Measurements from ENCODE around the gene CDC45.

The CDC45 gene

DNA sequence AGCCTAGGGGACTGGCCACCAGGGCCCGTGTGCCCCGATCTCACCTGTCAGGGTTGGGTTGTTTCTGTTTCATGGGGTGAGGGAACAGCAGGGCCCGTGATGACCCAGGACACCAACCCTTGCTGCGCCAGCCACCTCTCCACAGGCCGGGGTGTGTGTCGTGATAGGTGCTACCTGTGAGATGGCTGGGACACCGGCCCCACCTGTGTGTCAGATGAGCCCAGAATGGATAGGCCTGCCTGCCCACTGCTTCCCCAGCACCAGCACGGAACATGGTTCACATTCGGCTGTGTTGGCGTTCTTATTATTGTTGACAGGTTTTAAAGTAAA lies 37.4 kb downstream of the CDC45 start:
- in situ Hi-C loops (cut with MboI; ENCODE audit: low sequenced_read_pairs, unreplicated experiment), result no loop called here
- TF ChIP-seq, protein P1, sequence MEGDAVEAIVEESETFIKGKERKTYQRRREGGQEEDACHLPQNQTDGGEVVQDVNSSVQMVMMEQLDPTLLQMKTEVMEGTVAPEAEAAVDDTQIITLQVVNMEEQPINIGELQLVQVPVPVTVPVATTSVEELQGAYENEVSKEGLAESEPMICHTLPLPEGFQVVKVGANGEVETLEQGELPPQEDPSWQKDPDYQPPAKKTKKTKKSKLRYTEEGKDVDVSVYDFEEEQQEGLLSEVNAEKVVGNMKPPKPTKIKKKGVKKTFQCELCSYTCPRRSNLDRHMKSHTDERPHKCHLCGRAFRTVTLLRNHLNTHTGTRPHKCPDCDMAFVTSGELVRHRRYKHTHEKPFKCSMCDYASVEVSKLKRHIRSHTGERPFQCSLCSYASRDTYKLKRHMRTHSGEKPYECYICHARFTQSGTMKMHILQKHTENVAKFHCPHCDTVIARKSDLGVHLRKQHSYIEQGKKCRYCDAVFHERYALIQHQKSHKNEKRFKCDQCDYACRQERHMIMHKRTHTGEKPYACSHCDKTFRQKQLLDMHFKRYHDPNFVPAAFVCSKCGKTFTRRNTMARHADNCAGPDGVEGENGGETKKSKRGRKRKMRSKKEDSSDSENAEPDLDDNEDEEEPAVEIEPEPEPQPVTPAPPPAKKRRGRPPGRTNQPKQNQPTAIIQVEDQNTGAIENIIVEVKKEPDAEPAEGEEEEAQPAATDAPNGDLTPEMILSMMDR (IDR thresholded peaks at IDR 0.05; ENCODE audit: borderline replicate concordance, control extremely low read depth, extremely low read depth, insufficient read depth, missing control alignments), result no peak

DNA sequence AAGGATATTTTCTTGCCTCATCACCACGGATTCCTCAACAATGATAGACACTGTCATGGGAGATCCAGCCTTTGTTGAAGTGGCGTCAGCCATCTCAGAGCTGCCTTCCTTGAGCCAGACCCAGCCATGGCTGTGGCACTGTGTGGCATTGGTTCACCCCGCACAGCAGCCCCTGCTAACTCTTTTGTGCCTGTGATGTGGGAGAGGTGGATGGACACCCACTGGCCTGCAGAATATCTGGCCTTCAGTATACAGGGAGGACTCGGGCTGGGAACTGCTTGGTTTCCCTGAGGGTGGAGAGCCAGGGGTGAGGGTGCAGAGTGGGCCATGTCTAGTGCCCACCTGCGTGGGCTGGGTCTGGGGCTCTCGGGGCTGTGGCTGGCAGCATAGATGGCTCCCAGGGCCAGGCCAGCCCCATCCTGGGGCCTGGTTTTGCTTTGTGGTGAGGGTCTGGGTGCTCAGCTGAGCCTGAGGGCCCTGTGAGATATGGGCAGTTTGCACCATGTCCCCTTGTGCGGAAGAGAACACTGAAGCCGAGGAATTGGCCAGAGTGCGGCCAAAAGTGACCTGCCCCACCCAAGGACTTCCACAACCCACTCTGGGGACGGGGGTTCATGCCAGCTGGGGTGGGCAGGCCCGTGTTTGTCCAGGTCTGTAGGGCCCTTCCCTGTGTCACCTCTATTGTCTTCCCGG lies 38.3 kb downstream of the CDC45 start:
- DNase-seq (ENCODE audit: low spot score), result no peak
- TF ChIP-seq, protein P1 (IDR thresholded peaks at IDR 0.05; ENCODE audit: borderline replicate concordance, control extremely low read depth, extremely low read depth, insufficient read depth, missing control alignments), result no peak
- in situ Hi-C loops (cut with MboI; ENCODE audit: low sequenced_read_pairs, unreplicated experiment), result no loop called here

More for the DNA sequence above, 37.4 kb downstream of the CDC45 start:
- DNase-seq (ENCODE audit: low spot score), result no peak

DNA sequence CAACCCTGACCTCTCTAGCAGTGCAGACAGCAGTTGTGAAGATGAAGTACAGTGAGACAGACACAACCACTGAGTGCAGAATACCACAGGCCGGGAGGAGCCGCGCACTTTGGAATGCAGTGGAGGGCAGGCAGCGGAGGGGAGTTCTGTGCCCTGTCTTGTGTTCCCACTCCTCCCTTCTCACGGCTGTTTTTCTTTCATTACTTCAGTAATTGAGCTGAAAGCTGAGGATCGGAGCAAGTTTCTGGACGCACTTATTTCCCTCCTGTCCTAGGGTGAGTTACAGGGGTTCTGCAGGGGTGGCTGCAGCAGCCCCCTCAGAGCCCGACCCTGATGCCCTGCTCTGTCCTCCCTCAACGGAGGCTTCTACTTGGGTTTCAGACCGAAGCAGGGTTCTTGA lies 38.9 kb downstream of the CDC45 start:
- DNase-seq (ENCODE audit: low spot score), result no peak
- in situ Hi-C loops (cut with MboI; ENCODE audit: low sequenced_read_pairs, unreplicated experiment), result no loop called here
- TF ChIP-seq, protein P1 (IDR thresholded peaks at IDR 0.05; ENCODE audit: borderline replicate concordance, control extremely low read depth, extremely low read depth, insufficient read depth, missing control alignments), result no peak

DNA sequence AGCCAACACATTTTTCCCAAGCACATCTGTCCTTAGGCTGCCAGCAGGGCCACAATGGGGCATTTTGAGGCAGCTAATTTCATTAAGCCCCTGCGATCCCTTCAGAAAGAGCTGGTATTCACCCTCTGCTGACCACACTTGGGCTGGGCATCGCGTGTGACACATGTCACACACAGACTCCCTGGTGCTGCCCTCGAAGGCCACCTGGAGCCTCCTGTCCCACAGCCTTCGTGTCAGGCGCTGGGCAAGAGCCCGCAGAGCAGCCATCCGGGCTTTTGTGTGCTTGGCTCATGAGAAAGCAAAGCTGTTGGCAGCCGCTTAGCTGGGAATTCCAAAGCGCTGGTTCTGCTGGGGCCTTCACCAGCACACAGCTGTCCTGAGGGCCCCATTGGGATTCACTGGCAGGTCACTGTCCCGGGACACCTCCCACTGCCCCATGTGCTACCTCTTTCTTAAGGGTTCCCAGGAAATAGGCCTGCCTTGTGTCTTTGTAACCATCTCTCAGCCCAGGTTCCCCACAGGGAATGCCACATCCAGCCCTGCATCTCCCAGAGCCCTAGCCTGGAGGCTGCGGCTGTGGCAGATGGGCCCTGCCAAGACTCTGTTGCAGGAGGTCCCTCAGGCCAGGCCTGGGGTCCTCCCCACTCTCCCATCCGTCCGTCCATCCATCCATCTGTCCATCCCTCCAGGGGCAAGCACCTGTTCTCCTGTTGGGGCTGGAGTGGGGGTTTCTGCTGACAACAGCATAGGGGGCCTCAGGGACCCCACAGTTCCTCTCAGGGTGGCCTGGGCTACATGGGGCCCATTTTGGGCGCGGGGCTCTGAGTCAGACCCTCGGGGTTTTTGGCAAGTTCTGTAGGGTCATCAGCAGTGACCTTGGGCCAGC lies 39.6 kb downstream of the CDC45 start:
- DNase-seq (ENCODE audit: low spot score), result no peak
- TF ChIP-seq, protein P1 (IDR thresholded peaks at IDR 0.05; ENCODE audit: borderline replicate concordance, control extremely low read depth, extremely low read depth, insufficient read depth, missing control alignments), result no peak
- in situ Hi-C loops (cut with MboI; ENCODE audit: low sequenced_read_pairs, unreplicated experiment), result no loop called here

DNA sequence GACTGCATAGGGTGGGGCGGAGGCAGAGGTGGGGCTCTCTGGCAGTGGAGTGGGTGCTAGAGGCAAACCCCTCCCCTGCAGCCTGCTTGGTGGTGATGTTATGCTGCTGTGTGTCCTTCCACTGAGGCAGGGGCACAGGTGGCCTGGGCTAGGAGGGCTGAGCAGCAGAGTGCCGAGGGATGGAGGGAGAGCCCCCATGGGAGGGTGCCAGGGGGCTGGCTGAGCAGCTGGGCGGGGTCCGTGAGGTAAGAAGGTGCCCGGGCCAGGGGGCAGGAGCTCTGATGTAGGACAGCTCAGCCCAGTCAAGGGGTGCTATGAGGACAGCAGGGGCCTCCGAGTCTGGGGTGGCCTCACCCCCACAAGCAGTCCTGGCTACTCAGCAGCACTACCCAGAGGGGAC lies 40.3 kb downstream of the CDC45 start:
- in situ Hi-C loops (cut with MboI; ENCODE audit: low sequenced_read_pairs, unreplicated experiment), result no loop called here
- no peak for DNase-seq (ENCODE audit: low spot score)
- TF ChIP-seq, protein P1 (IDR thresholded peaks at IDR 0.05; ENCODE audit: borderline replicate concordance, control extremely low read depth, extremely low read depth, insufficient read depth, missing control alignments), result no peak

DNA sequence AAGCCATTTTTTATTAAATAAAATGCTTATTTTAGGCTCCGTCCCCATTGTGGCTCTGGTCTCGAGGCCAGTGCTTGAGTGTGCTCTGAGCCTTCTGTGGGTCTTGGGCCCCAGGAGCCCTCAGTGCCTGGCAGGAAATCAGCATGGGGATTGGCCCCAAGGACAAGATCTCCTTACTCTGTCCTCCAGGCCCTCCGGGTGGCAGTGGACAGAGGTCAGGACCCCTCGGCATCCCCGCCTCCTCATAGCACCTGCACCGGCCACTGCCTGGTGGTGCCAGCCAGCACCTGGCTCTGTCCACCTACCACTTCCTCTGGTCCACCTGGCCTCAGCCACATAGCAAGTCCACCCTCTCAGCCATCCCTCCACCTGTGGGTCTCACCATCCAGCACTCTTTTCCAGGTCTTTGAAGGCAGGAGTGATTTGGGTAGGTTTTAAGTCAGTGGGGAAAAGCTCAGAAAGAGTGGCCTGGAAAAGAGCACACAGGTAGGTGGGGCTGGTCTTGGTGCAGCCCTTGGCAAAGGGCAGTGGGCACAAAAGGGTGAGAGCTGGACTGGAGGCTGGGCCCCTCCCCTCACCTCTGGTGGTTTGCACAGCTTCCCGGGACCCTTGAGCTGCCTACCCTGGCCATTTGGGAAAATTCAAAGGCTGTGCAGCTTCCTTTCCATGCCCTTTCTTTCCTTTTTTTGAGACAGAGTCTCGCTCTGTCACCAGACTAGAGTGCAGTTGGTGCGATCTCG lies 41.0 kb downstream of the CDC45 start:
- DNase-seq (ENCODE audit: low spot score), result no peak
- in situ Hi-C loops (cut with MboI; ENCODE audit: low sequenced_read_pairs, unreplicated experiment), result no loop called here
- TF ChIP-seq, protein P1 (IDR thresholded peaks at IDR 0.05; ENCODE audit: borderline replicate concordance, control extremely low read depth, extremely low read depth, insufficient read depth, missing control alignments), result no peak

Measured in GM13976 (cell line).